GM21723 (cell line): Measurements from ENCODE around the gene ADD2.
"Not testable (repeated sequence)": the region's sequence is repeated elsewhere in the genome, so short reads cannot be mapped to it uniquely, and the experiment has no call there.

Experiments
- ATAC-seq: cut with Tn5 transposase; IDR thresholded peaks from one replicate; pipeline ENCODE4 v1.9.1; 2021; ENCODE audit warnings: mild to moderate bottlenecking, moderate library complexity; ENCODE audit not compliant: unreplicated experiment

ADD2 gene

DNA sequence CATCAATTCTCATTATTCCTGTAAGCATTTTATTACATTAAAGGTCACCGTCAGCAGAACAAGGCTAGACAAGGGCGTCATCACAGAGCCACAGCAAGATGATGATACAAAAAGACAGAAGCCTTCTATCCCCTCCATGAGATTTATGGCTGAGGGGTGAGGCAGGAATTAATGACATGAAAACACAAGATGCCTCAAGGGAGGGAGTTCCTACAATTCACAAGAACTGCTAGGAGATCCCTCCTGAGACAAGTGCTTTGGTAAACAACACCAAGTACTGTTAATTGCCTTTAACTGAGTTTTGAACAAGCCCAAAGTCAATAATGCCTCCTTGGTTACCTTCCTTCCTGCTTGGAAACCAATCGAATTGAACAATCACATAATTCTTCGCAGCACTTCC lies 14.1 kb downstream of the ADD2 start:
- no peak for ATAC-seq

DNA sequence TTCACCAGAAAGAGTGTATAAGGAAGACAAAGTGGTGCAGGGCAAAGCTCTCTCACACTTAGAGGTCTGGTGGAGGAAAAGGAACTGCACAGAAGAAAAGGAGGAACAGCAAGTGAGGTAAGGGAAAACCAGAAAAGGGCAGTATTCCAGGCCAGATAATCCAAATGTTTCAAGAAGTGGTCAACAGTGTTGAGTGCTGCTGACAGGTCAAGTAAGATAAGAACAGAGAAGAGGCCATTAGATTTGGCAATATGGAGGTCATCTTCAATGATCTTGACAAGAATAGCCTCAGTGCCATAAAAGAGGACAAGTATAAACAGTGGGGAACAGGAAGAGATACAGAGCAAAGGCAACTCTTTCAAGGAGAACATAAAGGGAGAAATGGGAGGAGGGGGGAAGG lies 15.0 kb downstream of the ADD2 start:
- no peak for ATAC-seq

DNA sequence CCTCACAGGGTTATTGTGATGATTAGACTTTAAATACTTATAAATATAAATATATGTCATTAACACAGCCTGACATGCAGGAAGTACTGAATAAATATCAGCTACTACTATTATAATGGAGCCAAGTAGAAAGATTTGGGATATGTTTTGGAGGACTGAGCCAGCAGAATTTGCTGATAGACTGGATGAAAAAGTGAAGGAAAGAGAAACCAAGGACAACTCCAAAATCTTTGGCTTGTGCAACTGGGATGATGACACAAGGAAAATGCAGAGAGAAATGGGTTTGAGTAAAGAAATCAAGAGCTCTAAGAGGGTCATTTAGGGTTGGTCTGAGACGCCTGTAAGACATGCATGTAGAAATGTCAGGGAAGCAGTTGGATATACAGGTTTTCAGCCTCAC lies 15.6 kb downstream of the ADD2 start:
- ATAC-seq: no peak

DNA sequence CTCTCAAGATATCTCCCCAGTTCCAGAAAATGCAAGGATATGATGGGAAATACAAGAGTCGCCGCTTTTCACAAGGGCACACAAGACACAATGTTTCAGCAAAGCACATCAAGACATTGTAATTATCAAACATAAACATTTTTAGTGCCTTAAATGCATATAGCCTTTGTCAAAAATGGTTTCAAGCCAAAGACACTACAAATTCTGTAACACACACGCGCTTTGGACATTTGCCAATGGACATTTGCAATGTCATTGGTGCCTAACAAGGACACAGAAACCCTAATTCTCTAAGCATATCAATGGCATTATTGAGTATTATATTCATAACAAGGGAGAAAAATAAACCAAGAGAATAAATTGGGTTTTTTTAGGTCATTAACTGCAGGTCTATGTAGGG lies 16.1 kb downstream of the ADD2 start:
- no peak for ATAC-seq

DNA sequence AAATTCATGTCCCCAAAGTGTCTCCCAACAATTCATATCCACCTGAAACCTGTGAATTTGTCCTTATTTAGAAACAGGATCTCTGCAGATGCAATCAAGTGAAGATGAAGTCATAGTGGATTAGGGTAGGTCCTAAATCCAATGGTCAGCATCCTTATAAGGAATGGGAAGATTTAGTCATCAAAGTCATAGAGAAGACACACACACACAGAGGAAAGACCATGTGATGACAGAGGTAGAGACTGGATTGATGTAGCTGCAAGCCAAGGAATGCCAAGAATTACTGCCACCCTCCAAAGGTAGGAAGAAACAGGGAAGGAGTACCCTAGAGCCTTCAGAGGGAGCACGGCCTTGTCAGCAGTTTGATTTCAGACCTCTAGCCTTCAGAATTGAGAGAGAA lies 17.7 kb downstream of the ADD2 start:
- no peak for ATAC-seq

DNA sequence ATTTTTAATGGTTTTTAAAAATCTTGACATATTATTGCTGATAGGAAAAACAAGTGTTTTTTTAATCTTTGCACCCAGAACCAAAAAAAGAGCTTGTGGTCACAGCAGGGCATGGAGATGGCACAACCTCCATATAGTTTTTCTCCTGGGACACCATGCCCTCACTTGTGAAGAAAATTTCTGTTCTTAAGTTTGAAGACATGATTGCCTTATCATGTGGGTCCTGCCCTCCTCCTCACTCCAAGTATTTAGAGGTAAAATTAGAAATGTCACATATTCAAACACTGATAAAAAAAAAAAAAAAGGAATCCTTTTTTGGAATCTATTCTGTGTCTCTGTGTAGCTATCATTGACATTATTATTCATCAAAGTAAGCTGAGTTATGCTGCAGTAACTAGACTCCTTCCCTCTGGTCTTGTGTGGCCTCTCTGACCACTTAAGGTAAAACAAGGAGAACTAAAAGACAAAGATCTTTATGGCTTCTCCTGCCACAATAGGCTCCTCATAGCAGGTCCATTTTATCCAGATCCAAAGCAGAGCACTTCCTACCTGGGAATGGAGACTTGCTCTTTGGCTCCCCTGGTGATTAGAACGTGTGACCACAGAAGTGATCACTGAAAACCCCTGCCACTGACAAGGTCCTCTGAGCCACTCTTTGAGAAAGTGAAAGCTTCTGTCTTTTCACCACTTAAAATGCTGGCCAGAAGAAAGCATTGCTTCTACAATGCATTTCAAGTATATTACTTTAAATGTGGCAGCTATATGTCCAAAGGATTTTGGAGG lies 19.8 kb downstream of the ADD2 start:
- no peak for ATAC-seq

DNA sequence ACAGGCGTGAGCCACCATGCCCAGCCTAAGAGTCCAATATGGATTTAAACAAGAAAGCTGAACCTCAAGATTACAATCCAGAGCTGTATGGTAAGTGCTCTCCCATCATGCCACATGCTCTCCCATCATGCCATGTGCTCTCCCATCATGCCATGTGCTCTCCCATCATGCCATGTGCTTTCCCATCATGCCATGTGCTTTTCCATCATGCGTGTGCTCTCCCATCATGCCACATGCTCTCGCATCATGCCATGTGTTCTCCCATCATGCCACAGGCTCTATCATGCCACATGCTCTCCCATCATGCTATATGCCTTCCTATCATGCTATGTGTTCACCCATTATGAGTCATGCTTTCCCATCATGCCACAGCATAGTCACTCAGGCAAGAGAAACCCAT lies 20.7 kb downstream of the ADD2 start:
- no peak for ATAC-seq

DNA sequence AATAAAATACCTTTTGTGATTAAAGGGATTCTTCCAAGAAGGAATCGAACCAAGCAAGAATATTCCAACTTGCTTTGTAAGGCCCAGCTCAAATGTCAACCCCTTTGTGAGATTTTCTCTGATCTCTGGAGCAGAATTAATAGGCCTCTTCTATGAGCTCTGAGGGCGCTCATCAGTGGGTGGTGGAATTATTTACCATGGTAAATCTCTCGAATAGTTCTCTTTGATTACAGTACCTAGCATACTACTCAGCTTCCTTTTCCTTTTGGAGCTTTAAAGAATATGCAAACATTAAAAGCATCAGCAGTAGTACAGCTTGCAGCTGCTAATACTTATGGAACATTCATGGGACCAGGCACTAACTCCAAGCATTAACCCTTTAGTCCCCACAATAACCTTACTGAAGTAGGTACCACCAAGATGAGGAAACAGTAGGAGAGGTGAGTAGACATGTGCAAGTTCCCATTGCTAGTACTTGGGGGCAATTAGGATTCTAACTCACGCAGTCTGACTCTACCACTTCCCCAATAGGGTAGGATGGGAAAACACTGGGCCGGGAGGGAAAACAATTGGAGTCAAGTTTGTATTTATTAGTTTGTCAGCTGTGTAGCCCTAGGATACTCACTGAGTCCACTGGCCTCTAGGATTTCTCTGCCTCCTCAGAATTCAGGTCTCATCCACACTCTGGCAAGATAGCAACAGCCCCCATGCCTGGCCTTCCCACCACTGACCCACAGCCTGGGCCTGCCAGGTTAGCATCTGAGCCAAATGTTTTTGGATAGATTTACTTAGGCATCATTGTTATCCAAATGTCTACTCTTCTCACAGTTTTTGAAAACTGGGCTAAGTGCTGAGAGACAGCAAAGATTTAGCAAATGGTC lies 21.7 kb downstream of the ADD2 start:
- no peak for ATAC-seq

DNA sequence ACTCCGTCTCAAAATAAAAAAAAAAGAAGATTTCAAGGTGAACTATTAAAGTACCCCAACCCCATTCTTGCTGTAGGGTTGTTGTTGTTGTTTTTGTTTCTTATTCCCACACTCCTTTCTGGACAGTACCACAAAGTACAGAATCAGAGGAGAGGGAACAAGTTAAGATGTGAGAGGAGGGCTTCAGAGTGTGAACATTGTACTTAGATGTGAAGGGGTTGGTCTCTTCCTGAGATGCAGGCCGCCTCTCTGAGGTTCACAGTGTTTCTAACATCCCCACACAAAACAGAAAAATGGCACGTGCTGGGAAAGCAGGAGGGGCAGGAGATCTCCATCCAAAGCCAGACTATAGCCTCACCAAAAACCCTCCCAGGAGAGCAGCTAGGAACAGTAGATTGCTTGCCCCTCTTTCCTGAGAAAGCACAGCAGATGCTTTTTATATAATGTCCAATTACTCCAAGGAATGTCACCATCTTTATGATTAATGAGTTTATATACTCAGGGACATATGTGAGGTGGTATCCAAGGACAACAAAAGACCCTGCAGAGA lies 22.6 kb downstream of the ADD2 start:
- ATAC-seq: no peak

DNA sequence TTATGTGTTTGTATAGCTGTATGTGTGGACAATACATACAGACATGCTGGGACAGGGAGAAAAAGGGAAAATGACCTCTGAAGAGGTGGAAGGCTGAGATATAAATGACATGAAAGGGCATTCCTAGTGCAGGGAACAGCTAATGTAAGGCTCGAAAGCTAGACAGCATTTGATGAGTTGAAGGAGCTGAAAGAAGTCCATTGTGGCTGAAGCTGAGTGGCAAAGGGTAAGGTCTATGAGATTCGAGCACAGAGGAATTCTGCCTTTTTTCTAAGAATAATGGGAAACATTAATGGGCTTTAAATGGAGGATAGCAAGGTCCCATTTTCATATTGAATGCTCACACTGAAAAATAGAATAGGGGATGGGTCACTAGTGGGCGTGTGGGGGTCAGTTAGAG lies 23.6 kb downstream of the ADD2 start:
- no peak for ATAC-seq

DNA sequence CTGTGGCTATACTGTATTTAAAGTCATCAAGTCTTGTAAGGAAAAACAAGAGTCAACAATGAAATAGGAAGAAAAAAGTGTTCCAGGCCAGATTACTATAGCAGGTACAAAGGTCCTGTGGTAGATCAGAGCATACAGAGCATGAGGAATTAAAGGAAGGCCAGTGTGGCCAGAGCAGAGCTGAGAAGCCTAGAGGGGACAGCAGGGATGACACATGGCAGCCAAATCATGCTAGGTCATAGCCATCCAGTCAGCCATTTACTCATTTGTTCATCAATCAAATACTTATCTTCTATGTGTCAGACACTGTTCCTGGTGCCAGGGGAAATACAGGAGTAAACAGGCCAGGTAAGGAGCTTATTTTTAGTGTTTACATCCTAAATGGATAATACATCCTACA lies 24.3 kb downstream of the ADD2 start:
- no peak for ATAC-seq

DNA sequence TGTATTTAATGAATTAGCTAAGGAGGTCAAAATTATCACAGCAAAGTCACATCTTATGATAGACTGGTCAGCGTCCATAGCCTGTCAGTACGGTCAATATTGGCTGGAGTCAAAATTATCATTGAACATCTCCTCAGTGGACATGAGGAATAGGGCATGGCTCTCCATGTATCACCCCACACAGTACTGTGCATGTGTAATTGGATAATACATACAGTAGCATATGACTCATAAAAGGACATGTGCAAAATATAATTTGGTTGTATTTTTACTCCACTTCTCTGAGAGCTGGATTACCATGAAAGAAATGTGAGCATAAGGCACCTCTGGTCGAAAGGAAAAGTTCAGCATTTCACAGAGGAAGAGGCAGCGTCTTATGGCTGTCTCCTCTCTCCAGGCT lies 24.9 kb downstream of the ADD2 start:
- ATAC-seq: no peak

DNA sequence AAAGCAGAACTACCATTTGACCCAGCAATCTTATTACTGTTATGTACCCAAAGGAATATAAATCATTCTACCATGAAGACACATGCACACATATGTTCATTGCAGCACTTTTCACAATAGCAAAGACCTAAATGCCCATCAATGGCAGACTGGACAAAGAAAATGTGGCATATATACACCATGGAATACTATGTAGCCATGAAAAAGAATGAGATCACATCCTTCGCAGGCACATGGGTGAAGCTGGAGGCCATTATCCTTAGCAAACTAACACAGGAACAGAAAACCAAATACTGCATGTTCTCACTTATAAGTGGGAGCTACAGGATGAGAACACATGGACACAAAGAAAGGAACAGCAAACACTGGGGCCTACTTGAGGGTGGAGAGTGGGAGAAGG lies 28.5 kb downstream of the ADD2 start:
- ATAC-seq: not testable (repeated sequence)

DNA sequence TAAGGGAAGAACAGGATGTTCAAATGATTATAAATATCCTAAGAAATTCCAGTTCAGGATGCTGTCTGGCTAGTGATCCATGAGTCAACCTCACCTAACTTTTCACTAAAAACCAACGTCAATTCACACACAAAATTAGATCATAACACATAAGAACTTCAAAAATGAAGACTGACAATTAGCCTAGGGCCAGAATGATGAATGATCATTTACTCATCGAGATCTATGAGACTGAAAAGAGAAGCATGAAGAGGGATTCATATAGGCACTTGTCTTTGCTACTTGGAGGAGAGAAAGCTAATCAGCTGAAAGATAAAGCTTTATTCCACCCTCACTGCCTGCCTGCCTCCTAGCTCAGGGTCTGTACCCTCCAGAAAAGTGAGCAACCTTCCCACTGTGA lies 29.8 kb downstream of the ADD2 start:
- no peak for ATAC-seq

DNA sequence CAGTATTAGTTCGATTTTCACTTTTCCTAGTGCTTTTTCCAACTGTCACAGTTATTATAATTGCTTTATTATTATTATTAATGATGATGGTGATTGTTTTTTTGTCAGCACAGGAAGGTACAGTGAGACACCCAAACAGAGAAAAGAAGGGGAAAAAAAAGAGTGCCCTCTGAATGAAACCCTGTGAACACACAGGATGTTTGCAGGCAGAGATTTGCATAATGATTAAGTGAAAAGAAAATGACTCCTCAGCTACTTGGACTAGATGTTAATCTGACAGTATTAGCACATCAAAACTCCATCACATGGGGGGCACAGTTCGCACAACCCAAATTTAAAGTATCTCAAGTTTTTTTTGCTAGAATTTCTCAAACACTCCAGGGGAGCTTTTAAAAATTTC lies 32.9 kb downstream of the ADD2 start:
- no peak for ATAC-seq

DNA sequence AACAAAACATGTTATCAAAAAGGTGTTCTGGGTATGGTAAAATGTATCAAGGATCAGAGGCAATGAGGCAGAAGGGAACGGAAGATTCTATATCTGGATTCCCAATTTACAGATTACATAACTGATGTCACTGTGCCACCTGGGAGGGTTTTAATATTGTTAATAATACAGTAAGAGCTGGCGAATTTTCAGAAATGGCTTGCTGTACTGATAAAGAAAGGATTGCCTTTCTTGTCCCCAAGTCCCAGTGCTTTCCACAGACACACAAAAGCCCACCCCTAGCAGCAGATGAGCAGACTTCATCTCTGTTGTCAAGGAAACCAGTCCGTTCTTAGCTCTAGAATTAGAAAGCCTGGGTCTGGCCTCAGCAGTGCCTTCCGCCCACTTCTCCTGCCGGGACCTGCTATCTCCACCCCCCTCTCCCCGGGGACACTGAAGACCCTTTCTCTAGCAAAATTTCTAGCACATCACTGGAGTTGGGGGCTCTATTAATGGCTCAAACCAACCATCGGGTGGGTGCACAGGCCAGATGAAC lies 34.3 kb downstream of the ADD2 start:
- ATAC-seq: no peak

DNA sequence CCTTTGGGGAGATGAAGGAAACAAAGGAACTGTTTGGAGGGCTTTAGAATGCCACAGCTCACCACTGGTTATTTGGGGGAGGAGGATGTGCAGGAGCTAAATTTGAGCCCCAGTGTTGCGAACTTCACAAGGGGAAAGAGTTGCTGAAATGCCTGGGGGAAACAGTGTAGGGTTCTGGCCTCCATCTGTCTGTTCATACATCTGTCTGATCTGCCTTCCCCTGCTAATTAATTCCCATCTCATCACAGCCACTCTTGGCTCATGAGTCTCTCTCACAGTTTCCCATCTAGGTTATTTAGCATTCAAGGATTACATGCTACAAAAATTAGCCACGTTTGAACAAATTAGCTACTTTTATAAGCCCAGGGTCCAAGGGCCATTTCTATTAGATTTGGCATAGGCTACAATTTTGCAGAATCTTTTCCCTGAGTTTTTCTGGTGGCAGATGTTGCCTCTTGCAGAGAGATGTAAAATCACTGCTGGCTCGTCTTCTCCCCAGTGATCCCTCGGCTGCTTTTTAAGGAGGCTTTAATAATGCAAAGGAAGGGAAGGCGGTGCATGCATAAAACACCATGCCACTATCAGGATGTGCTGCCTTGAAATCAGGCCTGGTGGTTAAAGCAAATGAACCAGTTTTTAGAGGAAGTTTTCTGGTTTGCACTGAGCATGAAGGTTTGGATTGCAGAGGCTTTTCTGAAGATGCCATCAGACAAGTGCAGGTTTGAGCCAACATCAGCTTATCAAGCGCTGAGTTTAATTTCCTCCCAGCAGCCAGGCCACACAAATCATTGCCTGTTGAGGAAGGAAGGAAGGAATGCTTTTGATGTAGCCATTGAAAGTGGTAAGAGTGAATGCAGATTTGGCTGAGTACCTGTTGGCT lies 35.0 kb downstream of the ADD2 start:
- ATAC-seq: no peak

DNA sequence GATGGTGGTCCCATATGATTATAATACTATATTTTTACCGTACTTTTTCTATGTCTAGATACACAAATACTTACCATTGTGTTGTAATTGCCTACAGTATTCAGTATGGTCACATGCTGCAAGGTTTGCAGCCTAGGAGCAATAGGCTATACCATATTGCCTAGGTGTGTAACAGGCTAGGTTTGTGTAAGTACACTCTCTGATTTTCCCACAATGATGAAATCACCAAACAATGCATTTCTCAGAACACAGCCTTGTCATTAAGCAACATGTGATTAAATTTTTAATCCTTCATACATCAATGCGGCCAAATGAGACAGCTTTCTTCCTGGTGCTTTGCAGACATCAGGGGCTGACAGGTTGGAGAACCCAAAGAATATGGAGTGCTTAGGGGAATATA lies 37.3 kb downstream of the ADD2 start:
- ATAC-seq: no peak

DNA sequence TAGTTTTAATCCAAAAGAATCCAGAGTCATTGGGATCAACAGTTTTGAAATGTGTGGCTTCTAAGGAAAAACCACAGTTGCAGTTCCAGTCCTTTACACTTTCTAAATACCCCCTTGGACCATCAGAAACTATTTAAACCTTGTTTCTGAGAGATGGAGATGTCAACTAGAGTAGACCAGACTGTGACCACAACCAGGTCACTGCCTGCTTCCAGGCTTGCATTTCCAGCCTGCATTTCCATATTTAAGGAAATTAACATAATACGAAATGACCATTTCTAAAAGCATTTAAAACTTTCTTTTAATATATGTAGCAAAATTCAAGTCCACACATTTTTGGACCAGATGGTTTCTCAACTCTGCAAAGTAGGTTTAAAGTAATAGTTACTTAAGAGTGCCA lies 38.4 kb downstream of the ADD2 start:
- ATAC-seq: no peak

DNA sequence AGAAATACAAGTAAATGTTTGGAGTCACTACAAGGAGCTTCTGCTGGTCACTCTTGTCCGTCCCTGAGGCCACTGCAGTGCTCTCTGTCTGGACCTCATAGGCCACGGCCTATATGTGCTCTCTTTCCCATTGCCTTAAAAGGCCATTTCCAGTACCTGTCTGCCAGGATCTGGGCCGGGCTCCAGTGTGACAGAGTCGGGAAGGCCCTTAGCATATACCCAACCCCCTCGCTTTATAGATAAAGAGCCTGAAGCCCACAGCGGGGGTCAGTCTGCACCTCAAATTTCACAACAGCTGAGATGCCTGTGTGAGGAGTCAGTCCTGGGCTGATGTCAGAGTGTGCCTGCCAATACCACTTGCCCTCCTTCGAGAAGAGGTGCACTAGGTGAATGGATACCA lies 39.9 kb downstream of the ADD2 start:
- no peak for ATAC-seq
